DMS79 treated with DMSO at 0.1 percent for 48 hours (cell line): Measurements from ENCODE around the gene MPZL2.

Experiments
- DNase-seq: peaks from one replicate; lab custom pipeline; 2025; lab: John Stamatoyannopoulos, UW

MPZL2 gene

GRCh38 chr11:118283756-118284350, 19.8 kb upstream of the MPZL2 start:
- no peak for DNase-seq

DNA sequence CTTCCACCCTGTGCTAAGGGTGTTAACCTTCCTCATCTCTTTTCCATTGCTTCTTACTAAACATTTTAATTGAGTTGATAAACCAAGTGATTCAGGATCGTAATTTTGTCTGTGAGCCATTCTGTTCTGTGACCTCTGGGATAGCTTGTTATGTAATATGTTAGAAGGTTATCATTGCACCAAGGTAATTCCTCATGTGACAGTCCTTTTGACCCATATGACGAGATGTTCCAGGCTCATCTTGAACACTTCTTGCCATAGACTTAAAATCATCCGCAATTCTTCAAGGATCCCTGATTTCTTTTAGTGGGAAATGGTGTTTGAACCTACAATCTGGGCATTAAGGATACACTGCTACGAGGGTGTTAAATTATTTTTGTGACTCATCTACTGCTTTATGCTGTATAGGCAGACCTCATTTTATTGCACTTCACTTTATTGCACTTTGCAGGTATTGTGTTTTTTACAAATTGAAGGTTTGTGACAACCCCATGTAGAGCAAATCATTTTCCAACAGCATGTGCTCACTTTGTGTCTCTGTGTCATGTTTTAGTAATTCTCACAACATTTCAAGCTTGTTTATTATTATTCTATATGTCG, 19.0 kb upstream of the MPZL2 start:
- DNase-seq = no peak

DNA sequence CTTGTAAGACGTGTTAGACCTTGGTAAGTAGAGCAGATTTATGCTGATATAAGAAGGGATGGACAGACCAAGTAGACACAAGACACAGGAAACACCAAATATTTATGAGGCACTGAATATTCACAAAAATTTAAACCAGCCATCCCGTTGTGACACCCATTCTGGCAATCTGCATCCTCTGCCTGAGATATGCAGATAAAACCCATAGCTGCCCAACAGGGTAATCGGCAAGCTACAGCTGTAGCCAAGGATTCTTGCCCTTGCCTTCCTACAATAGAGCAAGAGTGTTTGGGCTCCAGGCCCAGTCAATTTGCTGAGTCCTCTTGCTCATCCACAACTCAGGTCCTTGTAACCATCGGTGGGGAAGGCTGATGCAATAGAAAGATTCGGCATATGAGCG, 18.5 kb upstream of the MPZL2 start:
- no peak for DNase-seq

- DNase-seq = no peak
Observed at GRCh38 chr11:118281284-118281683, 17.2 kb upstream of the MPZL2 start.

GRCh38 chr11:118277312-118277711, 13.2 kb upstream of the MPZL2 start:
- no peak for DNase-seq

DNA sequence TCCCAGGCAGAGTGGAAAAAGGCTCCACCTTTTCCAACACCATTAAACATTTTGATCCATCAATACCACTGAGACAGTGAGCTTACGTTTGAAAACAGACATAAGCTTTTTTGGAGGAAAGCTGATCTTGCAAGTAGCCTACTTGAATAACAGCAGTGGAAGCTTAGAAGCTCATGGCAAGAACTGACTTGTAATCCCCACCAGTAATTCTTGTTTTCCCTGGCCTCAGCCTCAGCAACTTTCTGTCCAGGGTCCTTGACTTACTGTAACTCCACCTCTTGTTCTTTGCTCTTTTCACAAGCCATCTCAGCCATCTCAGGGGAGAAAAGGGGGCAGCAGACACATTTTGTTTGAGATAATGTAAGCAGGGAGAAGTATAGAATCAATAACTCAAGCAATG, 12.3 kb upstream of the MPZL2 start:
- no peak for DNase-seq

GRCh38 chr11:118275176-118275575, 11.1 kb upstream of the MPZL2 start:
- no peak for DNase-seq

GRCh38 chr11:118274186-118274585, 10.1 kb upstream of the MPZL2 start:
- DNase-seq = no peak

DNA sequence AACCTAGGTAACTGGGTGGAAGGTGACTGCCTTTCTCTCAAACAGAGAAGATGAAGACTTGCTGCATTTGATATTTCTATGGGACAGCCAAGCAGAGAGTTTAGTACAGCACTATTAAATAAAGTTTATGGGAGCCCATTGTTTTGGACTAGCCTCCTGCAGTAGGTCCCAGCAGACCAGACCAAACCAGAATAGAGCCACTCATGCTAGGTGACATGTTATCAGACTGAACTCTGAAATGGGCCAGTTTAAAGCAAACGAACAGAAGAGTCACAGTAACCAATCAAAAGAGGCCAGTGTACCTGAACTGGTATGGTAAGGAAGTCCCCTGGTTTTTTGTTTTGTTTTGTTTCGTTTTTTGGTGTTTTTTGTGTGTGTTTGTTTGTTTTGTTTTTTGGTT, 7.9 kb upstream of the MPZL2 start:
- DNase-seq = no peak

- peak; percentile 27 for DNase-seq
Observed at GRCh38 chr11:118267486-118267885, 3.4 kb upstream of the MPZL2 start.

GRCh38 chr11:118265954-118266353, 1.9 kb upstream of the MPZL2 start:
- no peak for DNase-seq

DNA sequence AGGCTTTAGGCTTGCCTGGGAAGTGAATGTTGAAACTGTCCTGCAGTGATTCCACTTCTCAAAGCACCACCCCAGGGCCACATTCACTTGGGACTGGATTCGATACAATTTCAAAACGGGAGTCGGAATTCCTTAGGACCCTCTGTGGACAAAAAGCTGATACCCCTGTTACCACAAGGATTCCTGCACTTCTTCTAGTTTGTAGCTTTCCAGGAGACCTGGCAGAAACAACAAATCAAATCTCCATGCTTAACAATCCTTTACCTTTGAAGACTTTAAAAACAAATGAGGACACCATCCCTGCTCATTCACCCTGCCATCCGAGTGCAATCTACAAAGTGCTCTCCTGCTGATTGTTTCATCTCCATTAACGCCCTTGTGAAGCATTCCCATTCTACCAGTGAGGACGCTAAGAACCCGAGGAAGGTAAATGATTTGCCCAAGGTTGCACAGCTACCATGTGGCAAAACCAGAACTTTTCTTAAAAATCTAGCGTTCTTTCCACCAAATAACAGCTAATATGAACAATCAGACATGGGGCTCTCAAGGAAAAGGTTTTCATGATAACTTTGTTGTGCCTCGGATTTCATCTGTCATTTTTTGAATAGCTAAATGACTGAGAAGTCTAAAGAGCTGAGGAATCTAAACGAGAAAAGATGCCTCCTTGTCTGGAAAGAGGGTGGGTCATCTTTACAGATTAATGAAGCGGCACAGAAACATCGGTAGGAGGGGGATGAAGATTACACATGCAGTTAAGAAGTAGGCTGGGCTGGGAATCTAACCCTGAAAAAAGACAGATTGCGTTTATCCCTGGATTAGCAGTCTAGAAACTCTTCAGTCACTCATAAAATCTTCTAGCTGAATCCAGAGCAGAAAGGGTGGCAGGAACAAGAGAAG, 720 bp upstream of the MPZL2 start:
- no peak for DNase-seq

DNA sequence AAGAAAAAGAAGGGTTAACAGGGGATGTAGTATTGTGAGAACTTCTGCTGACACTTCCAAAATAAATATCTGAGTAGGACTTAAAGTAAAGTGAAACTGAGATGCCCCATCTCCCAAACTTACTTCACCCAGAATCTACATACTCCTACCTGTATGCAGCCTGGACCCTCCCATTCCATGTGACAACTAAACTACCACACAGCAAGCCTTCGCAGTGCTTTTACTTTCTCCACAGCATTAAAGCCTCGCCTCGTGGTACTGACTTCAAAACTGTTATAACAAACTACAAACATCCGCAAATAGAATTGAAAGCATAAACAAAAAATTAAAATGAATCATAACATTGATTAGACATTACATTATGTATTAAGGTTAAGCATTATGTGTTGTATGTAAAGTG, 985 bp downstream of the MPZL2 start:
- no peak for DNase-seq

GRCh38 chr11:118260353-118260752, 3.7 kb downstream of the MPZL2 start:
- DNase-seq = no peak

GRCh38 chr11:118259138-118259537, 5.0 kb downstream of the MPZL2 start:
- DNase-seq = no peak

DNA sequence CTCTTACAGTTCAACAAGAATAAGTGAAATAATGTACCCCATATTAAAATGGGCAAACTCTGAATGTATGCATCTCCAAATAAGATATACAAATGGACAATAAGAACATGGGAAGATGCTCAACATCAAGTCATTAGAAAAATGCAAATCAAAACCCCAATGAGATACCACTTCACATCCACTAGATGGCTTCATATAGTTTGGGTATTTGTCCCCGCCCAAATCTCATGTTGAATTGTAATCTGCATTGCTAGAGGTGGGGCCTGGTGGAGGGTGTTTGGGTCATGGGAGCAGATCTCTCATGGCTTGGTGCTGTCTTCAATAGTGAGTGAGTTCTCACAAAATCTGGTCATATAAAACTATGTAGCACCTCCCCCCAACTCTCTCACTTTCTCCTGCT, 5.7 kb downstream of the MPZL2 start:
- no peak for DNase-seq

- no peak for DNase-seq
Observed at GRCh38 chr11:118252688-118253087, 11.4 kb downstream of the MPZL2 start.

- peak; percentile 99 for DNase-seq
Observed at GRCh38 chr11:118251858-118252652, 12.0 kb downstream of the MPZL2 start, which contains the start of gene MPZL3. MPZL3 (minus strand) TSS chr11:118252365; CDS start chr11:118252294, 71 bp downstream.

DNA sequence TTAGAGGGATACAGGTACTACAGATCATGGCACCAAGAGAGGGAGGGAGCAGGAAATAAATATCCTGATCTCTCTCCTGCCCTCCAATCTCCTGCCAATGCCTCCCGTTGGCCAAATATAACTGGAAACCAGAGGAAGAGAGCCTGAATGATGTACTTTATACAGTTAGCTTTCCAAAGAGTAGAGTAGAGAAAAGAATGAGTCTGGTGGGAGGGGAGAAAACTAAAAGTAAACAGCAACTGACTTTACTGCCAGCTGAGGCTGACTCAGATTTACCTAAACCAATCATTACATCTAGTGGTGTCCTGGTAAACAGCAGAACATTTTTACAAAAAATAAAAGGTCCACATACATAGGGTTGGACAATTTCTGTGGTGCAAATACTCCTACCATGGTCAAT, 17.1 kb downstream of the MPZL2 start:
- DNase-seq = no peak

DNA sequence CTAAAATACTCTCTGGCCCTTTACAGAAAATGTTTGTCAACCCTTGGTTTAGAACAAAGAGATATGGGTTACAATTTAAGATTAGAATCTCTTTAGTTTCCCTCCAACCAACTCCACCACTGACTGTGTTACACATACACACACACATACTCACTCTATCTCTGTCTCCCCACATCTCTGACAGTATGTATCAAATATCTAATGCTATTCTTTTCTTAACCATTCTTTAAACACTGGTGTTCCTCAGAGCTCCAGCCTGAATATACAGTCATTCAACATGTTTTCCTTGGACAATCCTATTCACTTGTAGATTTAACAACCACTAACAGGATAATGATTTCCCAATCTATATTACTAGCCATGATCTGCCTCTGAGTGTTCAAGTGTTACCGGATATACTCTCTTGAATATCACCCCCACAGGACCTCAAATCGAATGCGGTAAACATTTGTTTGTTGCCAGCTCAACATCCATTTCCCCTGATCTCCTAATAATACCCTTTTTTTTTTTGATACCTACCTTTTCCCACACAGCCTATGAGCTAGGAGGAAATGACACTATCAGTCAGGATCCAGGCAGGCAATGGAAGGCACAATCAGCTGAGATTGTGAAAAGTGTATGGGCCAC, 18.0 kb downstream of the MPZL2 start:
- DNase-seq = no peak

- DNase-seq = no peak
Observed at GRCh38 chr11:118243993-118244762, 19.9 kb downstream of the MPZL2 start.
